Activated B cell treated with CpG ODN at 0.5 μM for 24 hours (primary cell): Measurements from ENCODE around the gene CCDC181. TPM values are rescaled to one million over a fixed set of nuclear protein-coding genes. Genes with fewer than 3 reads are reported as not detected.

Source experiments
- ATAC-seq: fragments of 200-7000 bp; cut with Tn5 transposase; one replicate; pipeline ENCODE4 v1.10.0; 2021; ENCODE audit warnings: low read depth, mild to moderate bottlenecking, moderate library complexity
- CTCF ChIA-PET: fragments of 350-600 bp; sonication (Branson Sonifier 250); formaldehyde crosslinking; loops from one replicate; lab custom pipeline; 2021; ENCODE audit warnings: antibody characterized with exemption; lab: Charles Lee
- POLR2A ChIA-PET: fragments of 350-600 bp; sonication (Branson Sonifier 250); formaldehyde crosslinking; loops from one replicate; lab custom pipeline; 2021; ENCODE audit warnings: antibody characterized with exemption; lab: Charles Lee
- DNase-seq: peaks from one replicate; pipeline ENCODE4 v3.0.0; 2022
- H3K27ac Mint-ChIP-seq: one replicate; pipeline ENCODE4 v1.8.0; 2020; ENCODE audit warnings: mixed read lengths
- H3K27me3 Mint-ChIP-seq: one replicate; pipeline ENCODE4 v1.8.0; 2021; ENCODE audit warnings: mixed read lengths
- H3K36me3 Mint-ChIP-seq: one replicate; pipeline ENCODE4 v1.8.0; 2021; ENCODE audit warnings: low read depth, mixed read lengths
- H3K4me1 Mint-ChIP-seq: one replicate; pipeline ENCODE4 v1.8.0; 2021; ENCODE audit warnings: mixed read lengths
- H3K4me3 Mint-ChIP-seq: one replicate; pipeline ENCODE4 v1.8.0; 2020; ENCODE audit warnings: mild to moderate bottlenecking, mixed read lengths
- H3K9me3 Mint-ChIP-seq: one replicate; pipeline ENCODE4 v1.8.0; 2020; ENCODE audit warnings: mixed read lengths
- CTCF ChIP-seq: fragments of 200-600 bp; IDR thresholded peaks from one replicate; pipeline ENCODE4 v1.8.0; 2022; ENCODE audit warnings: antibody characterized with exemption, mild to moderate bottlenecking
- intact Hi-C: fragments of 100-400 bp; cut with micrococcal nuclease; formaldehyde crosslinking; loops from one replicate; pipeline ENCODE4 v1.15.1; 2024
- total RNA-seq: library from RNA; stranded (reverse); gene quantifications from 2 replicates; pipeline ENCODE4 v1.2.3, GENCODE V29; 2022

CCDC181 gene
- total RNA-seq, 1 donor from 2014 or later: not detected

DNA sequence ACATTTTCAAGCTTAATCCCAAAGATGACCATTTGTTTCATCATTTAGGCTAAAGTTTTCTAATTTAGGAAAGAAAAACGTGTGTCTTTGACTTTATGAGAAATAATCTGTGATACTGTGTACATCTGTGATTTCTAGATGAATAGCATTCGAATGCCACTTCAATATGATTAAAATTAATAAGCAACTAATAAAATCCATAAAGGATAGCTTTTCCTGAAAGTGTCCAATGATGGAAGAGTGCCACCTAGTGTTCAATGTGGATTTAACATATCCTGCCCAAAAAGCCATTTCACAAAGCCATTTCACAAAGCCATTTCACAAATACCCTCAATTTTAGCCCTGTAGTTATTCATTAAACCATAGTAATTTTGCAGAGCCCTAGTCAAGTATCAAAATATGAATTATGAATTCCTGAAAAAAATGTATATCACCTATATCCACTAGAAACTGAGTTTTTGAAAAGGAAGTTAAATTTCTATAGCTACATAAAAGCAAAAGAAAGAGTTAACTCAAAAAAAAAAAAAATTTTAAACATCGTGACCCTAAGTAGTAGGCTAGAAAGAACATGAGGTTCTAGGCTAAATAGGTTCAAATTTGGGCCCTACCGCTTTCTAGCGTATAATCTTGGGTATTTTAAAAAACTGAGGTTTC, 78.8 kb downstream of the CCDC181 start:
- no peak for DNase-seq
- peak; percentile 35 for TF ChIP-seq CTCF
- intact Hi-C loops: loop anchor here (1.0 kb wide), 2 partner anchors 745 to 909 kb away; no protein-coding TSS in a partner anchor
- ChIA-PET CTCF (interaction anchor here (0.6 to 6.3 kb wide), 20 partner anchors 11 to 1006 kb away, joined by 3 to 141 read pairs (median 4); partner anchors contain the start of genes BLZF1 and NME7), POLR2A (interaction anchor here (0.6 kb wide), 2 partner anchors 344 to 1005 kb away, joined by 3 to 4 read pairs; no protein-coding TSS in a partner anchor)
- H3K27me3 Mint-ChIP-seq: no peaks in the 10 kb centered on the region
- H3K36me3 Mint-ChIP-seq: no peaks in the 10 kb centered on the region
- ATAC-seq: no peak
- no peaks in the 10 kb centered on the region for H3K9me3 Mint-ChIP-seq
- H3K4me1 Mint-ChIP-seq: no peaks in the 10 kb centered on the region
- H3K4me3 Mint-ChIP-seq: no peak overlapping the region
- H3K27ac Mint-ChIP-seq: no peak overlapping the region

DNA sequence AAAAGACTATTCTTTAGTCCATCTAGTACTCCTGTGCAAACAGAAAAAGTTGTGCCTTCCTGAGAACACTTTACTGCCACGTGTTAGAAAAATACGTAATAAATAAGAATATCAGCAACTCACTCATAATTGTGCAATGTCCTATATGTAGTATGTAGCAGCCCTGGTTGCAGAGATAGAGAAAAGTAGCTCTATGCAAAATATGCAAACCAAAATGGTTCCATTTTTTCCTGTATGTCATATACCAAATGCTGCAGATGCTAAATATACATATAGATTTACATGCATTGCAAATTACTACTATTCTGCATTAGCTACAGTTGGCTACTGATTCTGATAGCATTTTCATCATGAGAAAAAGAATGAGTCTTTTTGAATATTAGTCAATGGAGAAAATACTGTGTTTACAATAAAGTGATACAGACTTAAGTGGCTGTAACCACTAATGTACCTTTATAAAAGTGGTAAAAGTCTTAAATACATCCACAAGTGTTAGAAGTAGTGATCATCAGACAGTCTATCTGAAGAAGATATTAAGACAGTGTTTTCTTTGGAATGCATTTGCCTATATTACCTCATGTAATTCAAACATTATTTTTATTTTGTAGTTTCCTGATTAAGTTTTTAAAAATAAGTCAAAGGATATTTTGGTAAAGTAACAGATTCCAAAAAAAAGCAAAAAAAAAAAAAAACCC, 79.4 kb downstream of the CCDC181 start:
- POLR2A ChIA-PET: interaction anchor here (0.6 kb wide), 1 partner anchor 345 kb away, joined by 4 read pairs; no protein-coding TSS in a partner anchor
- H3K36me3 Mint-ChIP-seq: no peaks in the 10 kb centered on the region
- no peaks in the 10 kb centered on the region for H3K9me3 Mint-ChIP-seq
- ATAC-seq (no peak), DNase-seq (no peak)
- no peak for TF ChIP-seq CTCF
- no peak overlapping the region for H3K27ac Mint-ChIP-seq
- CTCF ChIA-PET: interaction anchor here (0.6 to 6.3 kb wide), 17 partner anchors 12 to 1005 kb away, joined by 3 to 141 read pairs (median 4); partner anchors contain the start of genes BLZF1 and NME7
- H3K4me3 Mint-ChIP-seq: no peak overlapping the region
- no peaks in the 10 kb centered on the region for H3K27me3 Mint-ChIP-seq
- intact Hi-C loops: loop anchor here (1.0 kb wide), 2 partner anchors 745 to 909 kb away; no protein-coding TSS in a partner anchor
- H3K4me1 Mint-ChIP-seq: no peaks in the 10 kb centered on the region

- ChIA-PET CTCF (interaction anchor here (0.6 to 6.3 kb wide), 4 partner anchors 21 to 1004 kb away, joined by 3 to 141 read pairs (median 42); no protein-coding TSS in a partner anchor), POLR2A (no interaction called here)
- no peak for ATAC-seq
- TF ChIP-seq CTCF: no peak
- DNase-seq: no peak
- peaks cover 1% of the 10 kb centered on the region for H3K4me1 Mint-ChIP-seq
- no peak overlapping the region for H3K4me3 Mint-ChIP-seq
- no peak overlapping the region for H3K27ac Mint-ChIP-seq
- intact Hi-C loops: no loop called here
- no peaks in the 10 kb centered on the region for H3K9me3 Mint-ChIP-seq
- H3K27me3 Mint-ChIP-seq: no peaks in the 10 kb centered on the region
- H3K36me3 Mint-ChIP-seq: no peaks in the 10 kb centered on the region
Measured at GRCh38 chr1:169346036-169346589, 81.2 kb downstream of the CCDC181 start.

DNA sequence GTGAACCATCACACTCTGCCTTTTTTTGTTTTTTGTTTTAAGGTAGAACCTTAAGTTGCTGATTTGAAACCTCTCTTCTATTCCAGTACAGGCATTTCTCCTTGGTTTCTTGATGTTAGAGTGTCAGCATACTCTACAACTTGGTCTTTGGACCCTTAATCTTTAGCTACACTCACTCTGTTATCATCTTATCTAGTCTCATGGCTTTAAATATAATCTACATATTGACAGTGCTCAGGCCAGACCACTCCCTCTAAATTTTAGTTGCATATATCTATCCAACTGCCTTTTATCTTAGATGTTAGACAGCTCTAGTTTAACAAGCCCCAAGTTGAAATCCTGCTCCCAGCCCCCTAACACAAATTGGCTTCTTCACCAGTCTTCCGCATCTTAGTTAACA, 81.8 kb downstream of the CCDC181 start:
- H3K9me3 Mint-ChIP-seq: peaks cover 1% of the 10 kb centered on the region
- H3K4me3 Mint-ChIP-seq: no peak overlapping the region
- TF ChIP-seq CTCF: no peak
- ATAC-seq (no peak), DNase-seq (no peak)
- intact Hi-C loops: no loop called here
- POLR2A ChIA-PET: no interaction called here
- H3K36me3 Mint-ChIP-seq: no peaks in the 10 kb centered on the region
- H3K4me1 Mint-ChIP-seq: peaks cover 7% of the 10 kb centered on the region
- H3K27me3 Mint-ChIP-seq: no peaks in the 10 kb centered on the region
- no peak overlapping the region for H3K27ac Mint-ChIP-seq
- CTCF ChIA-PET: interaction anchor here (0.6 to 0.9 kb wide), 2 partner anchors 21 to 1002 kb away, joined by 3 read pairs; no protein-coding TSS in a partner anchor

Other genes with a start within 250 kb of the CCDC181 start
- 14.5 and 16.0 TPM in 2 replicates for gene NME7, start 59.7 kb downstream of the CCDC181 start, total RNA-seq
- 13.8 and 14.3 TPM in 2 replicates for gene BLZF1, start 59.3 kb downstream of the CCDC181 start, total RNA-seq
- 3.0 and 3.6 TPM in 2 replicates for gene SLC19A2, start 58.5 kb upstream of the CCDC181 start, total RNA-seq
- gene F5, start 159.0 kb upstream of the CCDC181 start, total RNA-seq: 0.66 and 0.67 TPM in 2 replicates
- 0.27 and 0.60 TPM in 2 replicates for gene SELP, start 202.7 kb upstream of the CCDC181 start, total RNA-seq